Liver (tissue), 9 donors: ENCODE measurements around the gene METTL15. TPM values are rescaled to one million over a fixed set of nuclear protein-coding genes. Genes with fewer than 3 reads are reported as not detected.

Source experiments
- DNase-seq: peaks from one replicate; pipeline ENCODE4 v3.0.0-alpha.2; 2017; ENCODE audit warnings: low spot score
- H3K27ac ChIP-seq, 2 donors: one replicate each; pipeline ENCODE4 v1.7.0; 2013; ENCODE audit warnings: inconsistent platforms in 2 of 2, low read length in 2 of 2, control low read depth in 1 of 2, low read depth in 1 of 2, mild to moderate bottlenecking in 1 of 2
- H3K27me3 ChIP-seq, 4 donors: one replicate each; pipeline versions ENCODE4 v1.6.1 to v1.7.0; 2013; ENCODE audit warnings: low read length in 3 of 4, inconsistent platforms in 1 of 4, mild to moderate bottlenecking in 1 of 4, moderate library complexity in 1 of 4; ENCODE audit not compliant: control insufficient read depth in 4 of 4, insufficient read depth in 4 of 4
- H3K36me3 ChIP-seq, 4 donors: one replicate each; pipeline versions ENCODE4 v1.6.1 to v1.7.0; 2013; ENCODE audit warnings: low read length in 3 of 4, mild to moderate bottlenecking in 3 of 4, low read depth in 1 of 4, moderate library complexity in 1 of 4; ENCODE audit not compliant: control insufficient read depth in 4 of 4, insufficient read depth in 3 of 4
- H3K4me1 ChIP-seq, 4 donors: one replicate each; pipeline versions ENCODE4 v1.6.1 to v1.7.0; 2013; ENCODE audit warnings: low read length in 3 of 4, mild to moderate bottlenecking in 3 of 4, moderate library complexity in 1 of 4; ENCODE audit not compliant: control insufficient read depth in 4 of 4, insufficient read depth in 4 of 4
- H3K4me3 ChIP-seq, 3 donors: one replicate each; pipeline versions ENCODE4 v1.6.1 to v1.7.0; 2013; ENCODE audit warnings: low read length in 3 of 3, control low read depth in 1 of 3, low read depth in 1 of 3, mild to moderate bottlenecking in 1 of 3
- H3K9ac ChIP-seq, 2 donors: one replicate each; pipeline ENCODE4 v1.7.0; 2013; ENCODE audit warnings: low read length in 2 of 2, mild to moderate bottlenecking in 2 of 2, moderate library complexity in 2 of 2, control low read depth in 1 of 2, low read depth in 1 of 2
- H3K9me3 ChIP-seq, 4 donors: one replicate each; pipeline versions ENCODE4 v1.6.1 to v1.7.0; 2013; ENCODE audit warnings: low read length in 3 of 4; ENCODE audit not compliant: control insufficient read depth in 4 of 4
- EGR1 ChIP-seq, 2 donors: IDR thresholded peaks; 2 replicates each; pipeline ENCODE4 v1.6.1; 2016 to 2018; ENCODE audit warnings: antibody characterized with exemption in 2 of 2, low read depth in 2 of 2
- FOXA1 ChIP-seq: IDR thresholded peaks from 2 replicates; pipeline ENCODE4 v1.6.1; 2016; ENCODE audit warnings: antibody characterized with exemption
- FOXA2 ChIP-seq: IDR thresholded peaks from 2 replicates; pipeline ENCODE4 v1.6.1; 2016; ENCODE audit warnings: antibody characterized with exemption
- GABPA ChIP-seq, 2 donors: IDR thresholded peaks in 1 of 2; conservative IDR thresholded peaks in 1 of 2; 2 replicates each; pipeline ENCODE4 v1.6.1; 2016; ENCODE audit warnings: antibody characterized with exemption in 2 of 2, mild to moderate bottlenecking in 1 of 2, moderate library complexity in 1 of 2
- HNF4G ChIP-seq: IDR thresholded peaks from 2 replicates; pipeline ENCODE4 v1.6.1; 2016; ENCODE audit warnings: antibody characterized with exemption
- NR2F2 ChIP-seq: IDR thresholded peaks from 2 replicates; pipeline ENCODE4 v1.6.1; 2016; ENCODE audit warnings: antibody characterized with exemption
- RAD21 ChIP-seq, 2 donors: IDR thresholded peaks; 2 replicates each; pipeline ENCODE4 v1.6.1; 2016; ENCODE audit warnings: antibody characterized with exemption in 2 of 2, mild to moderate bottlenecking in 2 of 2
- RXRA ChIP-seq, 2 donors: IDR thresholded peaks; 2 replicates each; pipeline ENCODE4 v1.6.1; 2017 to 2018; ENCODE audit warnings: antibody characterized with exemption in 2 of 2, mild to moderate bottlenecking in 1 of 2
- SP1 ChIP-seq: IDR thresholded peaks from 2 replicates; pipeline ENCODE4 v1.6.1; 2018; ENCODE audit warnings: antibody characterized with exemption, mild to moderate bottlenecking
- TAF1 ChIP-seq: conservative IDR thresholded peaks from 2 replicates; pipeline ENCODE4 v1.6.1; 2016; ENCODE audit warnings: antibody characterized with exemption, mild to moderate bottlenecking
- YY1 ChIP-seq: IDR thresholded peaks from 2 replicates; pipeline ENCODE4 v1.6.1; 2016; ENCODE audit warnings: antibody characterized with exemption, mild to moderate bottlenecking
- WGBS: extraction: QIAGEN DNeasy Blood & Tissue Kit; methylation state at CpG from one replicate; pipeline ENCODE4 v1.1.7; 2013; 5-methylcytosine and 5-hydroxymethylcytosine counted together
- polyA plus RNA-seq, 2 donors: library from polyadenylated mRNA; stranded (reverse) in 1 of 2; unstranded in 1 of 2; fragments of 200-250 nt in 1 of 2; fragments of >200 nt in 1 of 2; fragmentation: Nextera tagmentation in 1 of 2; extraction: Ambion mirVana in 1 of 2; gene quantifications; one replicate each; pipeline versions ENCODE4 v1.2.1 to v1.2.3, GENCODE V29; 2013 to 2015
- total RNA-seq, 2 donors: library from RNA; depleted of rRNA; stranded (reverse); fragments of >200 nt; gene quantifications; one replicate each; pipeline ENCODE4 v1.2.3, GENCODE V29; 2014
- TF ChIP-seq, protein P1 (sequence below): IDR thresholded peaks from 2 replicates; pipeline ENCODE4 v1.6.1; 2016; ENCODE audit warnings: antibody characterized with exemption
- TF ChIP-seq, protein P2 (sequence below): IDR thresholded peaks from 2 replicates; pipeline ENCODE4 v1.6.1; 2016; ENCODE audit warnings: antibody characterized with exemption, mild to moderate bottlenecking
- TF ChIP-seq, protein P3 (sequence below): fragments of 150-350 bp; IDR thresholded peaks from 2 replicates; pipeline ENCODE4 v1.5.1; 2017; ENCODE audit warnings: improper control_type of control experiment, low read depth, low read length; ENCODE audit not compliant: missing input control
- TF ChIP-seq, protein P4 (sequence below): IDR thresholded peaks from 2 replicates; pipeline ENCODE4 v1.6.1; 2016; ENCODE audit warnings: antibody characterized with exemption
- donor health status: healthy.
- donor health status: healthy.
- donor health status: healthy.
- donor health status: healthy.
- donor health status: healthy.

Gene METTL15
- total and polyA plus RNA-seq, 4 donors: 4.1 to 11.5 (median 8.1) TPM

DNA sequence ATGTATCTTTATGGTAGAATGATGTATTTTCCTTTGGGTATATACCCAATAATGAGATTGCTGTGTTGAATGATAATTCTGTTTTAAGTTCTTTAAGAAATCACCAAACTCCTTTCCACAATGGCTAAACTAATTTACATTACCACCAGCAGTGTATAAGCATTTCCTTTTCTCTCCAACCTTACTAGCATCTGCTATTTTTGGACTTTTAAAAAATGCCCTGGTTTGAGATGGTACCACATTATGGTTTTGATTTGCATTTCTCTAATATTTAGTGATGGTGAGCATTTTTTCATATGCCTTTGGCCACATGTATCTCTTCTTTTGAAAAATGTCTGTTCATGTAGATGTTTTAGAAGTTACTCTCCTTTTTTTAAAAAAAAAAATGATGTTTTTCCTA, 142.0 kb downstream of the METTL15 start:
- H3K27ac ChIP-seq: no peak overlapping the region
- H3K36me3 ChIP-seq: no peaks in the 10 kb centered on the region
- no peak overlapping the region for H3K9ac ChIP-seq
- no peaks in the 10 kb centered on the region for H3K27me3 ChIP-seq
- H3K4me3 ChIP-seq: no peak overlapping the region
- no peak for DNase-seq
- TF ChIP-seq RXRA (IDR thresholded peaks at IDR 0.05) (no peak), GABPA (IDR thresholded peaks at IDR 0.05 in 1 of 2, conservative IDR thresholded peaks at IDR 0.05 in 1 of 2) (no peak), TAF1 (no peak), RAD21 (IDR thresholded peaks at IDR 0.05) (no peak), FOXA1 (no peak), FOXA2 (no peak), HNF4G (no peak), NR2F2 (no peak)
- TF ChIP-seq, protein P1, sequence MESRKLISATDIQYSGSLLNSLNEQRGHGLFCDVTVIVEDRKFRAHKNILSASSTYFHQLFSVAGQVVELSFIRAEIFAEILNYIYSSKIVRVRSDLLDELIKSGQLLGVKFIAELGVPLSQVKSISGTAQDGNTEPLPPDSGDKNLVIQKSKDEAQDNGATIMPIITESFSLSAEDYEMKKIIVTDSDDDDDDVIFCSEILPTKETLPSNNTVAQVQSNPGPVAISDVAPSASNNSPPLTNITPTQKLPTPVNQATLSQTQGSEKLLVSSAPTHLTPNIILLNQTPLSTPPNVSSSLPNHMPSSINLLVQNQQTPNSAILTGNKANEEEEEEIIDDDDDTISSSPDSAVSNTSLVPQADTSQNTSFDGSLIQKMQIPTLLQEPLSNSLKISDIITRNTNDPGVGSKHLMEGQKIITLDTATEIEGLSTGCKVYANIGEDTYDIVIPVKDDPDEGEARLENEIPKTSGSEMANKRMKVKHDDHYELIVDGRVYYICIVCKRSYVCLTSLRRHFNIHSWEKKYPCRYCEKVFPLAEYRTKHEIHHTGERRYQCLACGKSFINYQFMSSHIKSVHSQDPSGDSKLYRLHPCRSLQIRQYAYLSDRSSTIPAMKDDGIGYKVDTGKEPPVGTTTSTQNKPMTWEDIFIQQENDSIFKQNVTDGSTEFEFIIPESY: no peak
- TF ChIP-seq, protein P2, sequence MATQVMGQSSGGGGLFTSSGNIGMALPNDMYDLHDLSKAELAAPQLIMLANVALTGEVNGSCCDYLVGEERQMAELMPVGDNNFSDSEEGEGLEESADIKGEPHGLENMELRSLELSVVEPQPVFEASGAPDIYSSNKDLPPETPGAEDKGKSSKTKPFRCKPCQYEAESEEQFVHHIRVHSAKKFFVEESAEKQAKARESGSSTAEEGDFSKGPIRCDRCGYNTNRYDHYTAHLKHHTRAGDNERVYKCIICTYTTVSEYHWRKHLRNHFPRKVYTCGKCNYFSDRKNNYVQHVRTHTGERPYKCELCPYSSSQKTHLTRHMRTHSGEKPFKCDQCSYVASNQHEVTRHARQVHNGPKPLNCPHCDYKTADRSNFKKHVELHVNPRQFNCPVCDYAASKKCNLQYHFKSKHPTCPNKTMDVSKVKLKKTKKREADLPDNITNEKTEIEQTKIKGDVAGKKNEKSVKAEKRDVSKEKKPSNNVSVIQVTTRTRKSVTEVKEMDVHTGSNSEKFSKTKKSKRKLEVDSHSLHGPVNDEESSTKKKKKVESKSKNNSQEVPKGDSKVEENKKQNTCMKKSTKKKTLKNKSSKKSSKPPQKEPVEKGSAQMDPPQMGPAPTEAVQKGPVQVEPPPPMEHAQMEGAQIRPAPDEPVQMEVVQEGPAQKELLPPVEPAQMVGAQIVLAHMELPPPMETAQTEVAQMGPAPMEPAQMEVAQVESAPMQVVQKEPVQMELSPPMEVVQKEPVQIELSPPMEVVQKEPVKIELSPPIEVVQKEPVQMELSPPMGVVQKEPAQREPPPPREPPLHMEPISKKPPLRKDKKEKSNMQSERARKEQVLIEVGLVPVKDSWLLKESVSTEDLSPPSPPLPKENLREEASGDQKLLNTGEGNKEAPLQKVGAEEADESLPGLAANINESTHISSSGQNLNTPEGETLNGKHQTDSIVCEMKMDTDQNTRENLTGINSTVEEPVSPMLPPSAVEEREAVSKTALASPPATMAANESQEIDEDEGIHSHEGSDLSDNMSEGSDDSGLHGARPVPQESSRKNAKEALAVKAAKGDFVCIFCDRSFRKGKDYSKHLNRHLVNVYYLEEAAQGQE: no peak
- TF ChIP-seq, protein P3, sequence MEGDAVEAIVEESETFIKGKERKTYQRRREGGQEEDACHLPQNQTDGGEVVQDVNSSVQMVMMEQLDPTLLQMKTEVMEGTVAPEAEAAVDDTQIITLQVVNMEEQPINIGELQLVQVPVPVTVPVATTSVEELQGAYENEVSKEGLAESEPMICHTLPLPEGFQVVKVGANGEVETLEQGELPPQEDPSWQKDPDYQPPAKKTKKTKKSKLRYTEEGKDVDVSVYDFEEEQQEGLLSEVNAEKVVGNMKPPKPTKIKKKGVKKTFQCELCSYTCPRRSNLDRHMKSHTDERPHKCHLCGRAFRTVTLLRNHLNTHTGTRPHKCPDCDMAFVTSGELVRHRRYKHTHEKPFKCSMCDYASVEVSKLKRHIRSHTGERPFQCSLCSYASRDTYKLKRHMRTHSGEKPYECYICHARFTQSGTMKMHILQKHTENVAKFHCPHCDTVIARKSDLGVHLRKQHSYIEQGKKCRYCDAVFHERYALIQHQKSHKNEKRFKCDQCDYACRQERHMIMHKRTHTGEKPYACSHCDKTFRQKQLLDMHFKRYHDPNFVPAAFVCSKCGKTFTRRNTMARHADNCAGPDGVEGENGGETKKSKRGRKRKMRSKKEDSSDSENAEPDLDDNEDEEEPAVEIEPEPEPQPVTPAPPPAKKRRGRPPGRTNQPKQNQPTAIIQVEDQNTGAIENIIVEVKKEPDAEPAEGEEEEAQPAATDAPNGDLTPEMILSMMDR: no peak
- TF ChIP-seq, protein P4, sequence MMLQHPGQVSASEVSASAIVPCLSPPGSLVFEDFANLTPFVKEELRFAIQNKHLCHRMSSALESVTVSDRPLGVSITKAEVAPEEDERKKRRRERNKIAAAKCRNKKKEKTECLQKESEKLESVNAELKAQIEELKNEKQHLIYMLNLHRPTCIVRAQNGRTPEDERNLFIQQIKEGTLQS: no peak
- no peaks in the 10 kb centered on the region for H3K9me3 ChIP-seq
- no peaks in the 10 kb centered on the region for H3K4me1 ChIP-seq

DNA sequence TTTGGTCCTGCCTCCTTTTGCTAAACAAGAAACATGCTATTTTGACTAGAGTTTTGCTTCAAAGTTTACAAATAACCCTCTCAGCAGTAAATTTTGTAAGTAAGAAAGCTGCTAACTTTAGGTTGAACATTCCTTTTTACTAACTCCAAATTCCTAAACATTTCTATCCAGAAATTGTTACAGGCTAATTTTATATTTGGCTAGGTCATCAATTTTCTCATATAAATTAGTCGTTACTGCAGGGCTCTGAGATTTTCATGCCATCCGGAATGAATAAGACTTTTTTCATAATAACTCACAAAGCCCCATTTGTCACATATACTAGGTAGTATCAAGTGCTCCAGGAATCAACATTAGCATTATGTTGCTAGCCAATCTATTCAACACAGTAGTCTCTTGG, 143.1 kb downstream of the METTL15 start:
- H3K36me3 ChIP-seq: no peaks in the 10 kb centered on the region
- no peaks in the 10 kb centered on the region for H3K9me3 ChIP-seq
- H3K27ac ChIP-seq: no peak overlapping the region
- no peak overlapping the region for H3K9ac ChIP-seq
- WGBS: 94% methylated on average over 2 of the region's 2 CpGs
- H3K27me3 ChIP-seq: no peaks in the 10 kb centered on the region
- no peak for DNase-seq
- TF ChIP-seq YY1 (no peak), NR2F2 (no peak), RAD21 (IDR thresholded peaks at IDR 0.05) (no peak), EGR1 (IDR thresholded peaks at IDR 0.05; ENCODE audit: low read depth in 2 of 2) (no peak), HNF4G (no peak), FOXA2 (no peak), SP1 (no peak), TAF1 (no peak)
- TF ChIP-seq, protein P3: no peak
- TF ChIP-seq, protein P1: no peak
- H3K4me3 ChIP-seq: no peak overlapping the region
- H3K4me1 ChIP-seq: no peaks in the 10 kb centered on the region
